GM19240 (cell line): Measurements from ENCODE around the gene EMC10.

Experiments used
- DNase-seq: peaks from one replicate; pipeline ENCODE4 v3.0.0; 2011; ENCODE audit warnings: low spot score; ENCODE audit not compliant: insufficient read length

EMC10 gene

GRCh38 chr19:50495020-50495531 lies 18.8 kb downstream of the EMC10 start:
- DNase-seq: no peak

DNA sequence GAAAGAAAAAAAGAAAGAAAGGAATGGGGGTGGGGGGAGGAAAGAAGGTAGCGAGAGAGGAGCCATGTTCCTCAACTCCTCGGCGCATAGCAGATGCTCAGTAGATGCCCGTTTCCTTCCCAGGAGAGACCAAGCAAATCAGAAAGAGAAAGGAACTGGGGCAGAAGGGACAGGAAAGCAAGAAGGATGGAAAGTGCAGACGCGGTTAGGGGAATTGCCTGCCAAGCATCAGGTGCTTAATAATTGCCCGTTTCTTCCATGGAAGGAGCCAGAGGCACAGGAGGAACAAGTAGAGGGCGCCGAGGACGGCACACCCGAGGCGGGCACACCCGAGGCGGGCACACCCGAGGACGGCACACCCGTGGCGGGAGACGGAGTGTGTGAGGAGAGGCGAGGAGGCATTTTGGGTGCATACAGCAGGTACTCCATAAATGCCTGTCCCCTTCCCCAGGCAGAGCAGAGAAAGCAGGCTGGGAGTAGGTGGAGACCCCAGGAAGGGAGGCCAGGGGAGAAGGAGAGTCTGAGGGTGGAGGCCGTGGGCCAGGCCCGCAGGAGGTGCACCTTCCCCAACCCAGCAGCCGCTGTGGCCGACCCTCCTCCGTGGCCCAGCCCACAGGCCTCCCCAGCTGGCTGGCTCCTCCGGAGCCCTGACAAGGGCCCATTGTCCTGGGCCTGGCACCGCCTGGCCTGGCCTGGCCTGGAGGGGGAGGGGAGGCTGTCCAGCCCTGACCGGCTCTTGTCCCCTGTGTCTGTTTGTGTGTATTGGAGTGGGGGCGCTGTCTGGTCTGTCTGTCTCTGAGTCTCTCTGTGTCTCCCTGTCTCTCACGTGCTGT lies 20.1 kb downstream of the EMC10 start:
- no peak for DNase-seq

GRCh38 chr19:50497022-50497405 lies 20.7 kb downstream of the EMC10 start:
- no peak for DNase-seq

DNA sequence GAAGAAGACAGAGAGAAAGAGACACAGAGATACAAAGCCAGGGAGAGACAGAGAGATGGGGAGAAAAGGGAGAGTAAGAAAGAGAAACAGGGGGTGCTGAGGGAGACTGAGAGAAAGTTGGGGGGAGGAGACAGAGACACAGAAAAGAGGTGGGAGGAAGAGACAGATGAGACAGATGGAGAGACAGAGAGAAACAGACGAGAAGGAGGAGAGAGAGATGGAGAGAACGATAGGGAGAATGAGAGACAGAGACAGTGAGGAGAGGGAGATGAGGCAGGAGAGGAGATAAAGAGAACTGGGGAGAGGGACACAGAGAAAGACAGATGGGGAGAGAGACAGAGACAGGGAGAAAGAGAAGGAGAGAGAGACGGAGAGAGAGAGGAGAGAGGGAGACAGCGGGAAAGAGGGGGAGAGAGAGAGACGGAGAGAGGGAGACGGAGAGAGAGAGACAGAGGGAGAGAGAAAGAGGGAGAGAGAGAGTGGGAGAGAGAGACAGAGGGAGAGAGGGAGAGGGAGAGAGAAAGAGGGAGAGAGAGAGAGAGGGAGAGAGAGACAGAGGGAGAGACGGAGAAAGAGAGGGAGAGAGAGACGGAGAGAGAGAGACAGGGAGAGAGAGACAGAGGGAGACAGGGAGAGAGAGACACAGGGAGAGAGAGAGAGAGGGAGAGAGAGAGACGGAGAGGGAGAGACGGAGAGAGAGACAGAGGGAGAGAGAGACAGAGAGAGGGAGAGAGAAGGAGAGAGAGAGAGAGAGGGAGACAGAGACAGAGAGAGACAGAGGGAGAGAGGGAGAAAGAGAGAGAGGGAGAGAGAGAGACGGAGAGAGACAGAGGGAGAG lies 22.1 kb downstream of the EMC10 start:
- no peak for DNase-seq

DNA sequence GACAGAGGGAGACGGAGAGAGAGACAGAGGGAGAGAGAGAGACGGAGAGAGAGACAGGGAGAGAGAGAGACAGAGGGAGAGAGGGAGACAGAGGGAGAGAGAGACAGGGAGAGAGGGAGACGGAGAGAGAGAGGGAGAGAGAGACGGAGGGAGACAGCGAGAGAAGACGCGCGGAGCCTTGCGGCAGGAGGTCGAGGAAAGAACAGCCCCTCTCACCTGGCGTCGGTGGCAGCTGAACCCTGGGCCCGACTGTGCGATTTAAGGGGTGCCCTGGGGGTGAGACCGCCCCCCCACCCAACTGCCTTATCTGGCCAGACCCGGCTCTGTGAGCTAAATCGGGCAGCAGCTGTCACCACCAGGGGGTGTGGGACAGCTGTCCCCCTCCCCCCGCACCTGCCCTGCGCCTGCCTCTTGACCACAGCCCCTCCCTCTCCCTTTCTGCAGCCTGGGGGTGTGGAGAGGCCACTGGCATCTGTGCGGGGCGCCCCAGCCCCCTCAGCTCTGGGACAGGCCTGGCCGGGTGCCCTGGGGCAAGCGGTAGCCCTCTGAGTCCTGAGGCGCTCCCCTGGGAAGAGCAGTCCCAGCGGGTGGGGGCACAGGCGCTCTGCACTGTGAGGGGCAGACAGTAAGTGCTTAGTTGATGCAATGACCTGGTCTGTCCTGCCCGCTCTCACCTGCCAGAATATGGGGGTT lies 23.9 kb downstream of the EMC10 start:
- no peak for DNase-seq

- no peak for DNase-seq
These were observed 24.4 kb downstream of the EMC10 start for GRCh38 chr19:50500753-50501151.

DNA sequence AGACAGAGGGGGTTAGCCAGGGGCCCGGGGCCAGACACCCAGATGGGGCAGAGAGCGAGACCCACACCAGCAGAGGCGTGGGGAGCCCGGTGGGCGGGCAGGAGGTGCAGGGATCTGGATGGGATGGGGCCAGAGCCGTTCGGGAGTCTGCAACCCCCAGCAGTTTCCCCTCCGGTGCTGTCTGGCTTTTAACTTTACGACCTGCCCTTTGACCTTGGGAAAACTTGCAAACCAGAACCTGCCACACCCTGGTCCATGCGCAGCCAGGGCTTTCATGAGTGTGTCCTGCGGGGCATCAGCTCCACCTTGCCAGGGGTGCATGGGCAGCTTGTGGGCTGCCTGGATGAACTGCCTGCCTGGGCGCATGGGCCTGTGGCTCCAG lies 24.9 kb downstream of the EMC10 start:
- no peak for DNase-seq

- DNase-seq: no peak
These were observed 25.5 kb downstream of the EMC10 start for GRCh38 chr19:50501568-50502475.

DNA sequence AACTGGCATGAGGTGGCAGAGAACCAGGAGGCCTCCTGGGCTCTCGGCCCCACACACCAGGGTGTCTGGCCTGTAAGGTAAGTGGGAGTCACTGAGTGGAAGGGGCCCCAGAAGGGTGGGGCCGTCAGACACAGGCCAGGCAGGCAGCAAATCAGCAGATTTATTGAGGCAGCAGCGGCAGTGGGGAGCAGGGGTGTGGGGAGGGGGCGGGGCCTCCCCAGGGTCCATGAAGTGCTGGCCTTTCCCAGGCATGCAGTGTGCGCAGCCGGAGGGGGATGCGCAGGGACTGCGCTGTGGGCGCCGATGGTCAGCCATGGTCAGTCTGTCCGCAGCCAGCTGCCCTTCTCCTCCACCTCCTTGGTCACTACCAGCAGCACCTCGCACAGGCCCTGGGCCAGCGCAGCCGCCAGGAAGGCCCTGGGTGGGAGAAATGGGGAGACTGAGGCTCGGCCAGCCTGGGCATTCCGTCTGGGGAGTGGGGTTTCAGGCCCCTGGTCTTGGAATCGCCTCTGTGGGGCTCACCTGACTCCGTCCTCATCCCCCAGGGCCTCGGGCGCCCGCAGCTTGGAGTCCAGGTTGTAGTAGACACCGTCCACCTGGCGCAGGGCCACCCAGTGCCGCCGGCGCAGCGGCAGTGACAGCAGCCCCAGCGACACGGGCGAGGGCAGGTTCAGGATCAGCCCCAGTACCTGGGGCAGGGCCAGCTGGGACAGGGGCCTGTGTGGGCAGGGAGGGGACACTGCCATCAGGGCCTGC lies 29.7 kb downstream of the EMC10 start:
- no peak for DNase-seq

DNA sequence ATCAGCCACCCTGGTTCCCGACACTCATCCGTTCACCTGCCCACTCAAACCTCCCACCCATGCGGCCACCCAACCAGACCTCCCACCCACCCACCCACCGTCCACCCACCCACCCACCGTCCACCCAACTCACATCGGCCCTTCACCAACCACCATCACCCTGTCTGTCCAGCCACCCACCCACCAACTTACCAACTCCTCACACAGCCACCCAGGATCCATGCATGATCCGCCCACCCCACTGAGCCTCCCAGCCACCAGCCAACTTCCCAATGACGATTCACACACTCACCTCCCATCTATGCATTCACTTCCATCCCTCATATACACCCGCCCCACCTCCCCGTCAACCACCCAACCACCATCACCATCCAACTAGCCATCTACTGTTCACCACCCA lies 30.4 kb downstream of the EMC10 start:
- no peak for DNase-seq

DNA sequence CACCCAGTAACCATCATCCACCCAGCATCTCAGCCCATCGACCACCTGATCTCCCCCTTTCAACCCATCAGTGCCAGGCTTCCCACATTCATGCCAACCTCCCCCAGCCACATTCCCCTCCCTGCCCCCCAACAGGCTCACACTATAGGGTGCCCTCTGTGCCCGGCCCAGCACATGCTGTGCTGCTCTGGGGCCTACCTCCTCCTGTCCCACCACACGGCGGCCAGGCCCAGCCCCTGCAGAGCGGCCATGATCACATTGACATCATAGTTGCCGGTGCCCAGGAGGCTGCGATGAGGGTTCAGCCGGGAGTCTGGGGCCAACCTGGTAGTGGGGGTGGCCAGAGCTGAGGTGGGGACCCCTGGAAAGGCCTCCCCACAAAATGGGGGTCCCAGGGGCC lies 31.1 kb downstream of the EMC10 start:
- no peak for DNase-seq

GRCh38 chr19:50508843-50509190 lies 32.5 kb downstream of the EMC10 start:
- DNase-seq: no peak

GRCh38 chr19:50509366-50509765 lies 33.1 kb downstream of the EMC10 start:
- DNase-seq: no peak

GRCh38 chr19:50510121-50510670 lies 33.9 kb downstream of the EMC10 start:
- no peak for DNase-seq

DNA sequence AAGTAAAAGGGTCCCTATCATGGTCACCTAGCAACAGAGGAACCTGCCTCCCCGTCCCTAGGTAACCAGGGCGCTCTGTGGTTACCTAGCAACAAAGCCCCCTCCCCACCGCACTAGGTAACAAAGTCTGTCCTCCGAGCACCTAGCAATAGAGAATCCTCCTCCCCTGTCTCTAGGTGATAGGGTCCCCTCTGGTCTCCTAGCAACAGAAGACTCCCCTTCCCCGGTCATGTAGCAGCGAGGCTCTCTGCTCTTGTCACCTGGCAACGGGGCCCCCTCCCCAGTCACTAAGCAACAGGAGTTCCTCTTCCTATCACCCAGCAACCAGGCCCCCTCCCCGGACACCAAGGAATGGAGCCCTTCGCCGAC lies 34.4 kb downstream of the EMC10 start:
- DNase-seq: no peak

- peak; percentile 100 for DNase-seq
These were observed 34.9 kb downstream of the EMC10 start, which contains the start of gene JOSD2 for GRCh38 chr19:50511069-50511822. TSS of gene JOSD2 (minus strand) at chr19:50511191. CDS start at chr19:50510431, 760 bp downstream.

DNA sequence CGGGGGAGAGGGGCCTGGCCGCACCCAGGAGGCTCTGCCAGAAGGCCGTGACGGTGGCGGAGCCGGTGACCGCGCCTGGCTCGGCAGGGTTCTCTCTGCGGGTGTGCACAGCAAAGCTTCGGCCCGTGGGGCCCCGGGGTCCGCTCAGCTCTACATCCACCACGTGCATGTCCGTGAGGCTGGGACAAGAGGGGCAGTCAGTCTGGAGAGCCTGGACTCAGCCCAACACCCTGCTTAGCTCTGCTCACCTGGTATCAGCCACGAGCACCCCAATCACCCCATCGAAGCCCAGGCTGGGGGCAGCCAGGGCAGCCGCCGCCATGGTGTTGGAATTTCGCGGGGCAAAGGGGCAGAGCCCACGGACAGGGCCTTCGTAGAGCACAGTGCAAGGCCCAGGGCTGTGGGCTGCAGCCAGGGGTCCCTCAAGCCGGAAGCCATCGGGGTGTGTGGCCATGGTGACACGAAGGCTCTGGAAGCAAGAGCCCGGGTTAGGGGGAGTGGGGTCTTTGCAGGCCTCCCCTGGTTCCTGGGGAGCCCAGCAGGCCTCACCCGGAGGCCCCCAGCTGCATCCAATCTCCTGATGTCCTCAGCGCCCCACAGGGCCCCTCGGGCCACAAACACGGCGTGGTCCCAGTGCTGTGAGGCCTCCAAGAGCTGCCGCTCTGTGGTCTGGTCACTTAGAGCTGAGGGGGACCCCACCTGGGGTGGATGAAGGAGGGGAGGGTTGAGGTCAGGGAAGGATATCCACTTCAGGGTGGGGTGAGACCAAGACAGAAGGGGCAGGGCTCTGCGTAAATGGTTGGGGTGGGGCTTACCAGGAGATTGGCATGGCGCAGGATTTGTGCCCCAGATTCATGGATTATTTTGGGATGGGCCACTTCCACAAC lies 36.0 kb downstream of the EMC10 start:
- DNase-seq: no peak
